ENCODE data around the gene TRAF5.

GRCh38 chr1:211339631-211340041 lies 13.0 kb downstream of the TRAF5 start:
- TF ChIP-seq, protein P1, sequence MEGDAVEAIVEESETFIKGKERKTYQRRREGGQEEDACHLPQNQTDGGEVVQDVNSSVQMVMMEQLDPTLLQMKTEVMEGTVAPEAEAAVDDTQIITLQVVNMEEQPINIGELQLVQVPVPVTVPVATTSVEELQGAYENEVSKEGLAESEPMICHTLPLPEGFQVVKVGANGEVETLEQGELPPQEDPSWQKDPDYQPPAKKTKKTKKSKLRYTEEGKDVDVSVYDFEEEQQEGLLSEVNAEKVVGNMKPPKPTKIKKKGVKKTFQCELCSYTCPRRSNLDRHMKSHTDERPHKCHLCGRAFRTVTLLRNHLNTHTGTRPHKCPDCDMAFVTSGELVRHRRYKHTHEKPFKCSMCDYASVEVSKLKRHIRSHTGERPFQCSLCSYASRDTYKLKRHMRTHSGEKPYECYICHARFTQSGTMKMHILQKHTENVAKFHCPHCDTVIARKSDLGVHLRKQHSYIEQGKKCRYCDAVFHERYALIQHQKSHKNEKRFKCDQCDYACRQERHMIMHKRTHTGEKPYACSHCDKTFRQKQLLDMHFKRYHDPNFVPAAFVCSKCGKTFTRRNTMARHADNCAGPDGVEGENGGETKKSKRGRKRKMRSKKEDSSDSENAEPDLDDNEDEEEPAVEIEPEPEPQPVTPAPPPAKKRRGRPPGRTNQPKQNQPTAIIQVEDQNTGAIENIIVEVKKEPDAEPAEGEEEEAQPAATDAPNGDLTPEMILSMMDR (conservative IDR thresholded peaks at IDR 0.05; ENCODE audit: low read depth, low read length) = no peak
- TF ChIP-seq MAFK (IDR thresholded peaks at IDR 0.05; ENCODE audit: low read depth, low read length) (no peak), USF2 (IDR thresholded peaks at IDR 0.05; ENCODE audit: low read depth, low read length) (no peak), POLR2A (IDR thresholded peaks at IDR 0.05; ENCODE audit: low read depth, low read length) (no peak), CEBPB (IDR thresholded peaks at IDR 0.05; ENCODE audit: low read depth, low read length) (no peak), RAD21 (IDR thresholded peaks at IDR 0.05; ENCODE audit: low read length) (no peak), SMC3 (IDR thresholded peaks at IDR 0.05; ENCODE audit: low read depth, low read length) (no peak), MXI1 (IDR thresholded peaks at IDR 0.05; ENCODE audit: borderline replicate concordance, low read depth, low read length) (no peak), NFE2L2 (IDR thresholded peaks at IDR 0.05; ENCODE audit: low read depth, low read length) (no peak), CHD1 (IDR thresholded peaks at IDR 0.05; ENCODE audit: low read depth, low read length) (no peak), RCOR1 (IDR thresholded peaks at IDR 0.05; ENCODE audit: insufficient replicate concordance, low read length) (no peak), BHLHE40 (IDR thresholded peaks at IDR 0.05; ENCODE audit: low read depth, low read length) (no peak), ELK1 (IDR thresholded peaks at IDR 0.05; ENCODE audit: borderline replicate concordance, low read depth, low read length) (no peak), RFX5 (IDR thresholded peaks at IDR 0.05; ENCODE audit: low read depth, low read length) (no peak)
